Jurkat, Clone E6-1 (cell line): ENCODE measurements around the gene NPTXR.
A peak's percentile ranks its signal among the peaks of the same experiment; 100 is the strongest.

Source experiments
- DNase-seq: peaks from one replicate; pipeline ENCODE4 v3.0.0-alpha.2; 2011; ENCODE audit warnings: low read depth, low spot score
- H3K4me3 ChIP-seq: 2 replicates; pipeline ENCODE4 v1.5.1; 2011; ENCODE audit warnings: mild to moderate bottlenecking, low read length, control low read depth, moderate library complexity

Gene NPTXR

DNA sequence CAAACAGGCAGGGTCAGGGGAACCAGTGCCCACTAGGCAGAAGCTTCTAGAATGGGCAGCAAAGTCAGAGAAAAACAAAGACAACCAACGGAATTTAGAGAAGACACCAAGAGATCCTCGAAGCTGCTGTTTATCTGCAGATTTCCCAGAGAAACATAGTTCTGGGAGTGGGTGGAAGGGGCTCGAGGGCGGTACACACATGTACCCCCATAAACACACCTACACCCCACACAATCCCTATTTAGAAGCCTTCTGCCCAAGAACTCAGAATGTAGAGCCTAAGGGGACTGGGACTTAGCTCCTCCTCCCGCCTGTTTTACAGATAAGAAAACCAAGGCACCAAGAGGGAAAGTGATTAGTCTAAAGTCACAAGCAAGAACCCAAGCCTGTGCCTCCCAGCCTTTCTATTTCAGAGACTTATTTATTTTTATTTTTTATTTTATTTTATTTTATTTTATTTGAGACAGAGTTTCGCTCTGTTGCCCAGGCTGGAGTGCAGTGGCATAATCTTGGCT, 6.4 kb downstream of the NPTXR start:
- no peak overlapping the region for H3K4me3 ChIP-seq
- no peak for DNase-seq

DNA sequence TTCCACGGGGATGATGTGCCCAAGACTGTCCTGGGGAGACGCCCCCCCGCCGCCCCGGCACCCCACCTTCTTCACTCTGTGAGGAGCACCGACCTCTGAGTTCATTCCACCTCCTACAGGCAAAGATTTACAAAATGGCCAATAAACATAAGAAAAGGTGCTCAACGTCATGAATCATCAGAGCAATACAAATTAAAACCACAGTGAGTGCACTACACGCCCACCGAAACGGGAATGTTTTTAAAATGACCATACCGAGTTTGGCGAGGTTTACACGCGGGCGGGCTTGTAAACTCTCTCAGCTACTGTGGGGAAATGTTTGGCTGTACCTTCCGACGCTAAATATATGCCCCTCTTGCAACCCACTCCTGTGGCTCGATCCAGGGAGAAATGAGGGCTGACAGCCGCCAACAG, 7.9 kb downstream of the NPTXR start:
- no peak overlapping the region for H3K4me3 ChIP-seq

DNA sequence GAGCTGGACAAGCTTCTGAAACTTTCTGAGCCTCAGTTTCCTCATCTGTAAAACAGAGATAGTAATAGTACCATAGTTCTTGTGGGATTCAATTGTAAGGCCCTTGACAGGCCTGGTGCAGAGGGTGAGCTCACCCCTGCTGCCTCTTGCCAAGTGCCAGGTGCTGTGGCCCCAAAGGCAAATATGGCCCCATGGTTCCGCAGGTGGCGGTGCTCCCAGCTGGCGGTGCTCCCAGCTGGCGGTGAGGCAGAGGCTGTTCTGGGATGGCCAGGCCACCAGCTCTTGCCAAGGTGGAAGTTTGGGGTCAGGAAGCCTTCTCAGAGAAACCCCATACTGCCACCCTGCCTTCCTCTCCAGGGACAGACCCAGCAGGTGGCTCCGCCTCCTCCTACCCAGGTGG, 8.8 kb downstream of the NPTXR start:
- no peak overlapping the region for H3K4me3 ChIP-seq
- no peak for DNase-seq

More for the DNA sequence above, 7.9 kb downstream of the NPTXR start:
- DNase-seq = no peak

DNA sequence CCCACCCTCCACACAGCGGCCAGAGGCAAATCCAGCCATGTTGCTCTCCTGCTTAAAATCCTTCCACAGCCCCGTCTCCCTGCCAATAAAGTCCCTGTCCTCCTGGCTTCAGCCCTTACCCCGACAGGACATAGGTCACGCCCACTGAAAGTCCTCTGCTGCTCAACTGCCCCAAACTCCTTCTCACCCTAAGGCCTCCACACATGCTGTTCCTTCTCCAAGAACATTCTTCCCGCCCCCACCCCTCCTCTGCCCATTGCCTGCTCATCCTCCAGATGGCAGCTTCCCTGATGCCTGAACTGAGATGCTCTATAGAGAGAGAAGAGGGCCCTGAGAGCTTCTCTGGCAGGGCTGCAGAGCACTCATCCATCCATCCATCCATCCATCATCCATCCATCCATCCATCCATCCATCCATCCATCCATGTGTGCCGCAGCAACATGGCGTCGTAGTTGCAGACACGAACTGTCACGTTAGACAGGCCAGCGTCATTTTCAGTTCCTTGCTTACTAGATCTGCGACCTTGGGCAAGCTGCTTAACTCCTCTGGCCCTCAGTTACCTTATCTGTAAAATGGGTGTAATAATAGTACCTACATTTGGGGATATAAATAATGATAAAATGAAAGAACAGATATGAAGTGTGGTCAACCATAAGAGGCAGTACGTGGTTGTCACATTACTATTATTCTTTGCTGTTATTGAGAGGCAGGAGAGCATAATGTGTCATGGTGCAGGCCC, 9.4 kb downstream of the NPTXR start:
- H3K4me3 ChIP-seq = no peak overlapping the region
- no peak for DNase-seq

DNA sequence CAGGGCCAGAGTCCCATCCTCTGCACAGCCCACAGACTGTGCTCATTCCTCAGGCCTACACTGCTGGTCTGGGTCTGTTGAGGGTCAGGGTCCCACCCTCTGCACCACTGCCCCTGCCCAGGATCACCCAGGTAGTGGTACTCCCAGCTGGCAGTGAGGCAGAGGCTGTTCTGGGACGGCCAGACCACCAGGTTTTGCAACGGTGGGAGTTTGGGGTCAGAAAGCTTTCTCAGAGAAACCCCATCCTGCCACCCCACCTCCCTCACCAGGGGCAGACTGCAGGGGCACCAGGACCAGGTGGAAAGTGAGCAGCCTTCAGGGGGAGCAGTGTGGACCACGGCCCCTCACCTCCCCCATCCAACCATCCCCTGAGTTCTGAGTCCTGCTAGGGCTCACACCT, 10.8 kb downstream of the NPTXR start:
- H3K4me3 ChIP-seq = no peak overlapping the region
- no peak for DNase-seq

DNA sequence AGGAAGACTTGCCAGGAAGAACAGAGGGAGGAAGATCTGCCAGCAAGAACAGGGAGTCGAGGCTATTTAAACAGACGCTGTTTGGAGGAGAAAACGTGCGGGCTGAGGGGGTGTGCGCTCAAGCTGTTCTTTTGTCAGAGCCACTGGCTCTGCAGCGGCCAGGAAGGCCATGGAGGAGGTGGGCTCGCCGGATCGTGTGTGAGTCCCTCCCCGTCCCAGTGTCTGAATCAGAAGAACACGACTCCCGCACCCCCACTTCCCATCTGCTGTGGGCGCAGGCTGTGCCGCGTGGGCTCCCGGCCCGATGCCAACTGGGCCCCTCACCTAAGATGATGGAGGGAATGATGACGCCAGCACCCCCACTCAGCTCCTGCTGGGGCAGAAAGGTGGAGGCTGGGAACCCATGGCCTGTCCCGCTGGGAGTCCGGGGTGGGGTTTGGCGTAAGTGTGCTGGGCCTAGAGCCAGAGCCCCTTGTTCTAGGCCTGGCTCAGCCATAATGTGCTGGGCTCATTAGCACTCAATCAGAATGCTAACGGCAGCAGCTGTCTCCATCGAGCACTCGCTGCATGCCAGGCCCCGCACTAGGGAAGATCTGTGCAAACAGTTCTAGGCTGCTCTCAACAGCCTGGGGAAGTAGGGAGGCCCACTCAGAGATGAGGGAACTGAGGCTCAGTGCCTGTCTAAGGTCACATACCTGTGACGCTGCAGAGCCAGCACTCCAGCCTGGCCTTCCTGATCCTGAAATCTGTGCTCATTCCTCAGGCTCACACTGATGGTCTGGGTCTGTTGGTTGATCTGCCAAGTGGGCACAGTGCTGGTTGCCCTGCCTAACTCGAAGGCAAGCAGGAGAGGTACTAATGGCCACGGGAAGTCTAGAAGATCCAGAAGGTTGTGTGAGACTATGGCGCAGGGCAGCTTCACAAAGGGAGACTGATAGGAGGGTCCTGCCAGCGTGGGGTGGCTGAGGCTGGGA, 11.5 kb downstream of the NPTXR start:
- DNase-seq = no peak
- no peak overlapping the region for H3K4me3 ChIP-seq

DNA sequence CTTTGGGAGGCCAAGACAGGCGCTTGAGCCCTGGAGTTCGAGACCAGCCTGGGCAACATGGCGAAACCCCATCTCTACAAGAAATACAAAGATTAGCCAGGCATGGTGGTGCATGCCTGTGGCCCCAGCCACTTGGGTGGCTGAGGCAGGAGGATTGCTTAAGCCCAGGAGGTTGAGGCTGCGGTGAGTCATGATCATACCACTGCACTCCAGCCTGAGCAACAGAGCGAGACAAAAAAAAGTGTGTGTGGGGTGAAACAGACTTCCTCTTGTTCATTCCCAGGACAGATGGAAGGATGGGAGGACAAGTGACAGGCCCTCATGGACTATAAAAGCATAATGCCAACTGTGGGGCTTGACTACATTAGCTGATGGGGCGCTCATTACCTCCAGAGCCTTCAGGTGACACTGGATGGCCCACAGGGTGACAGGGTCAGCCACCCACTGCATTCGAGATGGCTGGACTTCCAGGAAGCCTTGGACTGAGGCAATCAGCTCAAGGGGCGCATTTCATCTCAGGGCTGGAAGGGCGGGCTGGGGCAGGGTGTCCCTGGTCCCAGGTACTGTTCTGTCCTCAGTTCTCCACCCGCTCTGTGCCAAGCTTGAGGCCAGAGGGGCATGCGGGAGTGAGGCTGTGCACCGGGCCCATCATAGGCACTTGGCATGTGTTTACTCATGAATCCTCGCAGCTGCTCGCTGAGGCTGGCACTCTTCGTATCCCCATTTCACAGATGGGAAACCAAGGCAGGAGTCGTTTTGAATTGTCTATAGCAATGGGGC, 12.5 kb downstream of the NPTXR start:
- no peak for DNase-seq
- H3K4me3 ChIP-seq = no peak overlapping the region

DNA sequence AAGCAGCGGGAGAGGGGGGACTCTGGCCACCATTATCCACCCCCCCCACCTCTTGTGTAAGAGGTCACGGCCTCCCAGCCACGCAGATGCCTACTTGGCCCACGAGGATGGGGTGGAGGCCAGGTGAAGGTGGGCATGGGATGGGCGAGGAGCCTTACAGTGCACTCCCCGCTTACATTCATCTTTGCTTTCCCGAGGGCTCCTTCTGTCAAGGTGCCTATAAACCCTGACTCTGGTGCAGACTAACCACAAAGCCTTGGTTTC, 13.1 kb downstream of the NPTXR start:
- H3K4me3 ChIP-seq = no peak overlapping the region
- no peak for DNase-seq

DNA sequence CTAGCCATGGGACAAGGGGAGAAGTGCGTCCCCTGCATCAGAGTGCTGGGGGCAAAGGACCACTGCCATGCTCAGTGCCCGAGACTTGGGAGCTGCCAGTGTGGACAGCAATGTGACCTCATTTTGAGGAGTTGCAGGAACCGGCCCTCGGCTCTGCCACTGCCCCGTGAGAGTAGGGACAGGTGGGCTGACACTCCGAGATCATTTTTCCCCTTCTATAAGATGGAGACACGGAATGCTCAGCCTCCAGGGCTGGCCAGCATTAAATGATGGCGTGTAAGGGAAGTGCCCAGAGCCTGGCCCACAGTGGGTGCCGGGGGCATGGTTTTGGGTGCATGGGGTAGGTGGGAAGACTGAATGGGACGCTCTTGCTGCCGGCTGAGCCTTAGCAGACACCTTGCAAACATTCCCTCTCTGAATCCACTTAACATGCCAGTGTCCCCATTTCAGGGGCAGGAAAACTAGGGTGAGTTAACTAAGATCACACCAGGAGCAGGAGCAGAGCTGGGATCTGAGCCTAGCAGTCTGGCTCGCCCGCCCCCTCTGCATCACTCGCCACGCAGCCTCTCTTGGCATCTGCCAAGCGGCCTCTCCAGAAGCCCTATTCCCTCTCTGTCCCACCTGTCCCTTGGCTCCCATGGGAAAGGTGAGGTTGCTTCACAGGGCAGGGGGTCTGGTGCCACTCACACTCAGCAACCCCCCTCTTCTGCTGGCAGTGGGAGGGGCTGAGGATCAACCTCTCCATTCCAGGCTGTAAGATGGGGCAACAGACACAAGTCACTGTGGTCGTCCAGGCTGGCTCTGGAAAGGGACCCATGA, 13.6 kb downstream of the NPTXR start:
- no peak for DNase-seq
- no peak overlapping the region for H3K4me3 ChIP-seq

DNA sequence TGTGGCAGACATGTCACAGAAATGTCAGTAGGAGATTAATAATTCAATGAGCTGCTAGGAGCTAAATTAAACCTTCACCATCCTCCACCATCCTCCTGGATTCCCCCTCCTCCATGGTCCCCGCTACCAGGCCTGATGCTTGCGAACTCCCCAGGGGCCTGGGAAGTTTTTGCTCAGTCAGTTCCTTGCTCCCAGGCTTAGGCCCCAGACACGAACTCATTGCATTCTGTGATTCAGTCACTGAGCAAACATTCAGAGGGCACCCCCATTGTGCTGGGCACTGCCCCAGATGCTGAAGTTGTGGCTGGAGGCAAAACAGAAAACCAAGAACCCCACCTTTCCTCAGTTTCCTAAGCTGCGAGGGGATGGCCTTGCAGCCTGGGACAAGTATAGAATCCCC, 14.3 kb downstream of the NPTXR start:
- H3K4me3 ChIP-seq = no peak overlapping the region
- no peak for DNase-seq

DNA sequence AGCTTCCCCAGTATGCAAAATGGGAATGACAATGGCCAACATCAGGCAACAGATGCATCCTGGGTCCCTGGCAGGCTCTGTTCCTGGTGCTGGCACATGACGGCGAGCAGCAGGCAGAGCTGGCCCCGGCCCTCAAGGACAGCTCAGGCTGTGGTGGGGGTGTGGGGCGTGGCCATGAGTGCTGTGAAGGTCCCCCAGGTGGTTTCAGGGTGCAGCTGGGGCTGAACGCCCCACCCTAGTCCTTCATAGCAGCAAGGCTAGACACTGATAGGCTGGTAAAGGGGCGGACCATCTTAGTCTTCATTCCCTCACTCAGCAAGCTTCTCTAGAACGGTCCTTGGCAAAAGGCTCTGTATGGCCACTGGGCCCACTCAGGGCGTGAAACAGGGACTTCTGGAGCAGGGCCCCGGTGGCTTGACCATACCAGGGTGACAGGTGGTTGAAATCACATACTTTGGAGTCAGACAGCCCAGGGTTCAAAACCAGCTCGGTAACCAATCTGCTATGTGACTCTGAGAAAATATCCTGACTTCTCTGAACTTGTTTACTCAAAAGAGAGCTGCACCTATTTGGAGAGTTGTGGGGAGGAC, 15.1 kb downstream of the NPTXR start:
- no peak overlapping the region for H3K4me3 ChIP-seq
- DNase-seq = no peak

DNA sequence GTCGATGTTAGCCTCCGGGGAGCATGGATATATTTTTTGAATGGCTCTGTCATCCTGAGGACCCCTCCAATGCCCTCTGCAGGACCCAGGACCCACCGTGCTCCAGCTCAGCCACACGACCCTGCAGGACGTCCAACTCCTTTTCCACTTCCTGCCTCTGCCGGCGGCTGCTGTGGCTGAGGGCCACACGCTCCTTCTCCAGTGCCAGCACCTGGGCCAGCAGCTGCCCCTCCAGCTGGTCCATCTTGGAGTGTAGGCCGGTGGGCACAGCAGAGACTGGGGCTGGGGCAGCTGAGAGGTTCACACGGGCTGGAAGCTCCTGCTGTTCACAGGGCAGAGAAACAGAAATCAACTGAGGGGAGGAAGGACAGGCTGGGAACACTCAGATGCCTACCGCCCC, 15.6 kb downstream of the NPTXR start:
- H3K4me3 ChIP-seq = no peak overlapping the region
- DNase-seq = no peak

DNA sequence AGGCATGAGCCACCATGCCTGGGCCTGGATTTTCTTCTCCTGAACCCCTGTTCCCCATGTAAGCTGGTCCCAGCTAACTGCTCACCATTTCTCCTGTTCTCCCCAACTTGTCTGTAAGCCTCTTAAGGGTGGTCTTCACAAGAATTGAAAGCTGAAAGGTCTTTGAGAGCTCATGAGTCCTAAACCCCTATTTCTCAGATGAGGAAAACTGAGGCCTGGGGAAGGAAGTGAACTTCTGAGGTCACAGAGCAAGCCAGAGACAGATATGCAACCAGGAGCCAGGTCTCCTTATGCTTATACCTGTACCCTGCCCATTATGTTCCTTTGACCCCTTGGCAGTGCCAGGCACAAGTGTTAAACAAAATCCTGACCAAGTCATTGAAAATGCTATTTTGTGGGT, 16.3 kb downstream of the NPTXR start:
- no peak overlapping the region for H3K4me3 ChIP-seq
- no peak for DNase-seq

DNA sequence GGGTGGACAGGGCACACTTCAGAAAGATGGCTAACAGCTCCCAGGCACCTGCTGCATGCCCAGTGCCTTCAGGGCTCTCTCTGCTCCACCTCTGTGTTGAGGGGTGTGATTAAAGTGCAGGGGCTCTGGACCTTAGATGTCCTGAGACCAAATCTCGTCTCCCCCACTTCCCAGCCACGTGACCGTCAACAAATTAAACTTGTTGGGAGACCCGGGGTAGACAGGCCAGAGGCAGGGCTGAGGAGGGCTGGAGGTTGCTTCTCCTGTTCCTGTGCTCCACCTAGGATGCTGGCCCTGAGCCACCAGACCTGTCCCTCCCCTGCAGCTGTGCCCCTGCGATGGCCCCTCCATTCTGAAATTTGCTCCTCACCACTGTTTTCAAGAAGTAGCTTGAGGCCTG, 17.0 kb downstream of the NPTXR start:
- DNase-seq = no peak
- H3K4me3 ChIP-seq = no peak overlapping the region

DNA sequence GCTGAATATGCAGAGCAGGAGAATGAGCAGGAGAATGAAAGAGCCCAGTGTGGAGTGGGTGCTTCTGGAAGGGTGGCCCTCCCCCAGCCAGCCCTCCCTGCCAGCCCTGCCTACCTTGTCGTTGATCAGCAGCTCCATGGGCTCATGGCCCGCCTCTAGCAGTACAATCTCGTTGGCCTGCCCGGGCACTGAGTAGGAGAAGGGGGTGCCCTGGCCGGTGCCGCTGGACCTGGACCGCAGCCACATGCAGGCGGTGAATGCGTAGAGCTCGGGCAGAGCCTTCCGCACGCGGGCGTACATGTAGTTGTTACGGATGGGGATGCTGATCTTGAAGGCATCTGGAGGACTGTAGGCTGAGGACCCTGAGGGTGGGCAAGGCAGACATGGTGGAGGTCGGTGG, 17.4 kb downstream of the NPTXR start:
- H3K4me3 ChIP-seq = no peak overlapping the region

DNA sequence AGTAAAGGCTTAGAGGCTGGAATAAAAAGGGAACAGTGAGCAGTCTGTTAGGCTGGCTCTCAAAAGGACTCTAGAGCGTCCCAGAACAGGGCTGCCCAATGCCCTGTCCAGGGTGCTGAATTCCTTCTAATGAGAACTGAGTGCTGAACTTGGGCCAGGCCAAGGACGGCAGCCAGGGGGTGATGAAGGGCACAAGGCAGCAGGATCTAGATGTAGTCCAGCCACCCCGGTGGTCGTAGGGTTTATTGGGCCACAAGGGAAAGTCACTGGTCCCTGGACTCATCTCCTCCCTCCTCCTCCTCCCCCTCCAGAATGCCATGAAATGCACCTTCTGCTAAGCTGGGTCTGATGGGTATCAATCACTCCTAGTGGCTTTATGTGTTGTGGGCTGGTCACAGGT, 19.2 kb downstream of the NPTXR start:
- DNase-seq = peak; percentile 61

More for the DNA sequence above, 17.4 kb downstream of the NPTXR start:
- no peak for DNase-seq

DNA sequence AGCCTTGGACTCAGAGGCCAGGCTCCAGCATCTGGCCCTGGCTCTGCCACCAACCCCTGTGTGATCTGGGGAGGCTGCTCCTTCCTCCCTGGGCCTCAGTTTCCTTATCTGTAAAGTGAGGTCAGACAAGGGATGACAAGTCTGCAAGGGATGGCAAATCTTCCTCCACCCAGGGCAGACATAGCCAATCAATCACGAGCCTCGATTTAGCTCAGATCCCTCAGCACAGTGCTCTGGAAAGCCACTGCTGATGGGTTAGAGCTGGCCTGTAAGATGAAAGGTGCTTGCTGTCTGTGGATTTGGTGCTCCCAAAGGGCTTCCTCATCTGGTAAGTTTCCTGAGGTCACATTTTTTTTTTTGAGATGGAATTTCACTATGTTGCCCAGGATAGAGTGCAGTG, 20.2 kb downstream of the NPTXR start:
- DNase-seq = no peak
- H3K4me3 ChIP-seq = no peak overlapping the region

More for the DNA sequence above, 19.2 kb downstream of the NPTXR start:
- no peak overlapping the region for H3K4me3 ChIP-seq

DNA sequence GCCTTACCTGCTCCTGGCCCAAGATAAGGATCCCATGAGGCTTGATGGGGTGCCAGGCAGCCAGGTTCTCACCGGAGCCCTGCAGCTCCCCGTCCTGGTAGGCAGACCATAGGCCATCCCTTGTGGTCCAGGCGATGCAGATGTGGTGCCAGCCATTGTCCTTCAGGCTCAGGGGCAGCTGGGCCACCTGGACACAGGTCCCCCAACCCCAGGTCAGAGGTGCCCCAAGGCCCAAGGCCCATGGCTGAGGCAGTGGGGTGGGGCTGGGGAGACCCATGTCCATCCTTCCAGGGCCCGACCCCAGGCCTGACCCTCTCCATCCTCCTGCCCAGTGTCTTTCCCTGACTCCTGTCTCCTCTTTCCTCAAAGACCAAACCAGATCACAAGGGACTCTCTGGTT, 20.8 kb downstream of the NPTXR start:
- no peak for DNase-seq
- H3K4me3 ChIP-seq = no peak overlapping the region

DNA sequence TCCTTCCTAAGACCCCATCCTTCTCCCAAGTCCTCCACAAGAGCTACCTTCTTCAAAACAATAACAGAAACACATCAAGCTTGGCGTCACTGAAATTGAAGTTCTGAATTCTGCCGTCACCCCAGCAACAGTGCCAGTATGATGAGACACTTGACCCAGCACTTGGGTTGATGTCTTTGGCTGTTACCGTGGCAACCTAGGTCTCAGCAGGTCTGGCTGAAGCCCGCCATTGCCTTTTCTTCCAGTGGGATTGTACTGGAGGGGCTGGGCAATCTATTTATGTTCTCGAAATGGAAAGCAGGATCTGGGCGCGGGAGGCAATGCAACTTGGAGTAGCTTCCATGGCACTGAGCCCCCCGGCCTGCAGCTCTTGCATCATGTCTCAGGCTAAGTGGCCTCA, 23.8 kb downstream of the NPTXR start:
- DNase-seq = no peak
- H3K4me3 ChIP-seq = no peak overlapping the region
